NCI-H82 treated with DMSO at 0.1 percent for 48 hours (cell line): ENCODE measurements around the gene TM2D1.
"Not testable (repeated sequence)": the region's sequence is repeated elsewhere in the genome, so short reads cannot be mapped to it uniquely, and the experiment has no call there.

Experiments
- DNase-seq: peaks from one replicate; lab custom pipeline; 2025; ENCODE audit not compliant: unreplicated experiment; lab: John Stamatoyannopoulos, UW

TM2D1 gene

DNA sequence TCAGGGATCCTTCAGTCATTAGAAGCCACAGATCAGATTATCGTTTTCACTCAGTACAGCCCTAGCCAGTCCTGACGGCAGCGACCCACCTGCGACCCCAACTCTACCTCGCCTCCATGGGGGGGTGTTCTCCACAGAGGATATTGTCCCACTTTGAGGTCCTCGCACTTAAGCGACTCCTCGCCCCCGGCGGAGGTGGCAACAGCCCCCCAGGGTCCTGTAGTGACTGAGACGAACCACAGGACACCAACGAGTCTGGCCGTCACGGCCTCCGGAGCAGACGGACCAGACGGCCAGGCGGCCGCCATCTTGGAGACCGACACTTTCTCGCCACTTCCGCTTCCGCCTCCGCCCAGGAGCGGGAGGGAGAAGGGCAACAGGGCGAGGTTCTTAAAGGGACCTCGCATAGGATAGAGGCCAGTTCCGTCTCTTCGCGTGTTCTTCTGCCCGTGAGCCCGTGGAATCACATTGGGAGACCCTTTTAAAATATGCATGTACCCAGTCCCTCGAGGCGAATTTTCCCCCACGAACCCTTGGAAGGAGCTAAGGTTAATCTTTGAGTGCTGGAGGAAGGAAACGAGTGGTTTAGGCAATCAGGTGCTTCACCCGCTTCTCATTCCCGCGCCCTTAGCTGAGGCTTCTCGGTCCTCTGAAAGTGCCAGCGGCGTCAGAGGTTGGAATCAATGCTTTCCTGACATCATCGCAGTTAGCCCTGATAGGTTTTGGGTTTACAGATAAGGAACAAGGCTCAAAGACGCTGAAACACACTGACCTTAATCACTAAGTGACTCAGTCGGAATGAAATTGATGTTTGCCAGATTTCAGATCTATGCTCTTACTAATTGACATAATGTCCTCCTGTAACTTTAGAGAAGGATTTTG is at the start of gene TM2D1:
Gene TM2D1, minus strand, starts transcription at position 329 of the 882 bp plus-strand sequence. Its CDS starts 21 bp downstream, at position 308.
- DNase-seq = peak; percentile 93

DNA sequence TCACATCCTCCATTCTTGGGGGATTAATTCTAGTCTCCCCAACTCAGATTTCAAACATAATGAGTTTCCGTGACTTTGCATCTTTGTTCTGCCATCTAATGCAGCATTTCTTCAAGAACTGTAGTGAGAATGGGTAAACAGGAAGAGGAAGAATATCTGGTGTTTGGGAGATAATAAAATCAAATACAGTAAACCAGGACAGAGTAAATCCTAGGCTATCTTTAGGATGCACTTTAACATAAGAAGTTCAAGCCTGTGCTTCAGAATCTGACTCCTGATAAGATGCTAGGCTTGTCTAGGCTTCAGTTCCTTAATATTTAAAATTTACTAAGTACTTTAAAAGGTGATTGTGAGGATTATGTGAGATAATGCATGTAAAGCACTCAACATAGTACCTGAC is 45.2 kb upstream of the TM2D1 start:
- no peak for DNase-seq

DNA sequence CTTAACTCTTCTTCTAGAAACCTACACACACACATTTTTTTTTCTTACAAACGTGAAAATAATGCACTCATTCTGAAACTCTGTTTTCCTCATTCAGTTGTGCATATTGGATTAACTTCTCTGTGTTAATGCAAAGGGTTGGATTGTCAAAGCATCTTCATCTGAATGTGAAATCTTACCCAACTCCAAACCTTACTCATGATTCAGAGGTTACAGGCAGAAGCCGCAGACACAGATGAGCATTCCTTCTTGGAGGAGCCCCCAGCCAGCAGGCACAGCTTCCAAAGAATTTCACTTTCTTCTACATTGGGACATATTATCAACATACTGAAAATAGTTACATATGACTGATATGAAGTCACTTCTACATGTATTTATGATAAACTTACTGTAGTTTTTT is 33.0 kb upstream of the TM2D1 start:
- no peak for DNase-seq

DNA sequence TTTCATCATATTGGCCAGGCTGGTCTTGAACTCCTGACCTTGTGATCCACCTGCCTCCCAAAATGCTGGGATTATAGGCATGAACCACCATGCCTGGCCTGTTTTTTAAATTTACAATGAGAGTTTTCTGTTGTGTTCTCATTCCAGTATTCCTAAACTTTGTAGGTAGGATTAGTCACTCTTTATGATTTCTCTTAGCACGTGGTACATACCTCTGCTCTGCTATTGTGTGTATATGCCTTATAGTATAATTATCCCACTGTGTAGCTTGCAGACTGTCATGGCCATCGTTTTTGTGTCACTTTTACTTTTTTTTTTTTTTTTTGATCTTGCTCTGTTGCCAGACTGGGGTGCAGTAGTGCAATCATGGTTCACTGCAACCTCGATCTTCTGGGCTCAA is 31.8 kb upstream of the TM2D1 start:
- DNase-seq = no peak

DNA sequence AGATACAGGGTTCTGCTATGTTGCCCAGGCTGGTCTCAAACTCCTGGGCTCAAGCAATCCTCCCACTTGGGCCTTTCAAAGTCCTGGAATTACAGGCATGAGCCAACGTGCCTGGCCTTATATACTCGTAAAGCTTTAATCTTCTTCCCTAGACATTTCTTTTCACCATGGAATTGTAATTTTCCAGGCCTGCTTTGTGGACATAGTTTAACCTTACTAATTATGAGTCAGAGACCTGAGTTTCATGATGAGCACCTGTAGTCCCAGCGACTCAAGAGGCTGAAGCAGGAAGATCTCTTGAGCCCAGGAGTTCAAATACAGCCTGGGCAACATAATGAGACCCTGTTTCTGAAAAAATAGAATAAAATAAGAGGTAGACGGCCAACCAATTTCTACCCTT is 29.6 kb upstream of the TM2D1 start:
- no peak for DNase-seq

DNA sequence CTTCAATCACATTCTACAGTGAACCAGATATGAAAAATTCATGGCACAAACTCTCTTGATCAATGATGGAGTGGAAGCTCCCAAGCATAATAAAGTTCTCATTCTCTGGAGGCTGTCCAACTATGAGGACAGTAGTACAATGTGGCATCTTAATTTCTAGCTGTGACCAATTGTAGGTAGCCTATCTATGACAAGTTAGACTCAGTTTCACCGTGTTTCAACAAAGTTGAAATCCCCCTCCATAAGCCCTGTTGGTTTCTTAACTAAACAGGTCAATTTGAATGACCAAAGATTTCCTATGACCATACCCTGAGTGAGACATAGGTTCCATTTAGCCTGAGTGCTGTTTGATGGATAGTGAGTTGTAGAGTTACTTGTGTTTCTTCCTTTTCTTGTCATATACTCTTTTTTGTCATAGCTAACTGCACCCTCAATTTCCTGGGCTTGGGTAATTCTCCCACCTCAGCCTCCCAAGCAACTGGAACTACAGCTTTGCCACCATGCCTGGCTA is 29.1 kb upstream of the TM2D1 start:
- DNase-seq = no peak

DNA sequence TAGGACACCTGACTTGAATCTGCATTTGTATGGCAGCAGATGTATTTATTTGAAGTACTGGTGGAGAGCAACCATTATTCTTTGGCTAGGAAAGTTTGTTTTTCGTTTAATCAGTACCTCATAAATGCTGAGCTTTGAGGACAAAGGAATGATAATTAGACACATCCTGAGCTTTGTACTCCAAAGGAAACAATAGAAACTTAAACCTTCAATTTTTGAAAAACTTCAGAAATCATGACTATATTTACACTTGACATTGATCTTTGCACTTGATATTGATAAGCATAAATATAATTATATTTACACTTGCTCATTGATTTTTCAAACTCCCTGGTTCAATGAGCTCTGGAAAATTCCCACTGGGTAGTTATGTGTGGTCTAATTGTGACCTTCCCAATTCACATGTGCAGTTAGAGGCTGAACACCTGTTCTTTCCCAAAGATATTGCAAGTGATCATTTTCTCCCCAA is 28.0 kb upstream of the TM2D1 start:
- no peak for DNase-seq

DNA sequence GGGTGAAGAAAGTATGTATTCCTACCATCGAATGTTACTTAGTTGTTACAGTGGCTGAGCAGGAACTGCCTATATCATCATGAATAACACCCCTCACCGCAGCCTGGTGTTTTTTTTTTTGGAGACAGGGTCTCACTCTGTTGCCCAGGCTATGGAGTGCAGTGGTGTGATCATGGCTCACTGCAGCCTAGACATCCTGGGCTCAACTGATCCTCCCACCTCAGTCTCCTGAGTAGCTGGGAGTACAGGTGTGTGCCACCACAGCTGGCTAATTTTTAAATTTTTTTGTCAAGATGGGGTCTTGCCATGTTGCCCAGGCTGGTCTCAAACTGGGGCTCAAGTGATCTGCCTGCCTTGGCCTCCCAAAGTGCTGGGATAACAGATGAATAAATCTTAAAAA is 24.6 kb upstream of the TM2D1 start:
- DNase-seq = no peak

DNA sequence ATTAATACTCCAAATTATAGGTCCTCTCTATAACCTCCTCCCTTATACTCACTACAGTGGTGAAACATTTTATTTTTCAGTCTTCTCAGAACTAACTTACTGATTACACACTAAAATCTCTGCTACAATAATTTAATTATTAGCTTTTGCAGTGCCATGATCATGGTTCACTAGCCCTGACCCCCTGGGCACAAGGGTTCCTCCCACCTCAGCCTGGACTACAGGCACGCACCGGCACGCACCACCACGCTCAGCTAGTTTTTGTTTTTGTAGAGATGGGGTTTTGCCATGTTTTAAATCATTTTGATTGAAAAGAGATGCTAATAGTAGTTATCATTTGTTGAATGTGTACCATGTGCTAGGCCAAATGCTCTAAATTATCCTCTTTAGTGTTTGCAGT is 23.6 kb upstream of the TM2D1 start:
- no peak for DNase-seq

DNA sequence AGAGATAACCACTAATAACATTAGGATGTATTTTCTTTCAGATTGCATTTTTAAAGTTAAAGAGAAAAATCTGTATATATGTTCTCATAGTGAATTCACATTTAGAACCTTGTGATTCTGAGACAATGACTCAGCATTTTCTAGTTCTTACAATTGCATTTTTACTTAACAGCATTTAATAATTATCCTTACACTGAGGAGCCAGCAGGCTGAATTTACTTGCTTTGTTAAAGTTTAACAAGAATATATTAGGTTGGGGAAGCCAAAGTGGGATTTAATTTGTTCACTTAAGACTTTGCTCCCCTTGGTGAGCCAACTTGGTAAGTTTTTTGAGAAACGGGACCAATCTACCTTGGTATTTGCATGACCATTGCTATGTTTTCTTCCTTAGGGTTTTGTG is 21.9 kb upstream of the TM2D1 start:
- no peak for DNase-seq

DNA sequence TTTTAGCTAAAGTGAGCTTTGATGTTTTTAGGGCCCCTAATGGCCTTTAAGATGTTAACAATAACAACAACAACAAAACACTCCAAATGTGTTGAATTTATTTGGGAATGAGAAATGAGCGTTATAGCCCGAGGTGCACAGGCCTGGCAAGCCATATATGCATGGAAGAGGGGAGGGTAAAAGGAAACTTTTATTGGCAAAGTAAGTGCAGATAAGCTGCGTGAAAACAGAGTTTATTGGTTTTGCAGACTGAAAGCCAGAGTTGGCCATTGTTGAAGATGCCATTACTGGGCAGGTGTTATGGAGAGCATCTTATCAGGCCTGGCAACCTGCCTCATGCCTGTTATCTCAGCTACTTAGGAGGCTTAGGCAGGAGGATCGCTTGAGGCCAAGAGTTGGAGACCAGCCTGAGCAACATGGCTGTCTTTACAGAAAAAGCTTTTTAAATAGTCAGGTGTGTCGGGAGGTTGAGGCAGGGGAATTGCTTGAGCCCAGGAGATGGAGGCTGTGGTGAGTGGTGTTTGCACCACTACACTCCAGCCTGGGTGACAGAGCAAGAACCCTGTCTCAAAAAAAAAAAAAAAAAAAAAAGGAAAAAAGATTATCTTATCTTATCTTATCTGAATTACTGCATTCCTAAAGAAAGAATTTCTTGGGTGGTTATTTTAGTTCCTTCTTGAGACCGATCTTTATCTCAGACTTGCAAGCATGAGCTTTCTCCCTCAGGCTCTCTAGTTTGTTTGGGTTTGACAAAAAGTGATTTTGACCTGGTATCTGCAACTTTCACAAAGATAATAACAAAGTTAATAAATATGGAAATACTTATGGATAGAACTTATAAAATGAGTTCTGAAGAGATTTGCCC is 19.0 kb upstream of the TM2D1 start:
- DNase-seq = no peak

DNA sequence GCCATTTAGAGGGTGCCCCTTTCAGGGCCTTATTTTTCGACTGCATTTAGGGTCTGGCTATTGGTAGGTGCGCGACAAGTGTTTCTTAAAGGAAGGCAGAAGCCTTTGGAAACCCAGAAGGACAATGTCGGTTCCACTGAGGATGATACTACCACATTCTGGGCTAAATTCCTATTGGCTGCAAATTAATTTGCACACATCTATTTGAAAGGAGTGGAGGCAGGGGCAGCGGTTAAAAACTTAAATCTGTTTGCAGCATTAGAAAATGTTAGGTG is 18.4 kb upstream of the TM2D1 start:
- no peak for DNase-seq

DNA sequence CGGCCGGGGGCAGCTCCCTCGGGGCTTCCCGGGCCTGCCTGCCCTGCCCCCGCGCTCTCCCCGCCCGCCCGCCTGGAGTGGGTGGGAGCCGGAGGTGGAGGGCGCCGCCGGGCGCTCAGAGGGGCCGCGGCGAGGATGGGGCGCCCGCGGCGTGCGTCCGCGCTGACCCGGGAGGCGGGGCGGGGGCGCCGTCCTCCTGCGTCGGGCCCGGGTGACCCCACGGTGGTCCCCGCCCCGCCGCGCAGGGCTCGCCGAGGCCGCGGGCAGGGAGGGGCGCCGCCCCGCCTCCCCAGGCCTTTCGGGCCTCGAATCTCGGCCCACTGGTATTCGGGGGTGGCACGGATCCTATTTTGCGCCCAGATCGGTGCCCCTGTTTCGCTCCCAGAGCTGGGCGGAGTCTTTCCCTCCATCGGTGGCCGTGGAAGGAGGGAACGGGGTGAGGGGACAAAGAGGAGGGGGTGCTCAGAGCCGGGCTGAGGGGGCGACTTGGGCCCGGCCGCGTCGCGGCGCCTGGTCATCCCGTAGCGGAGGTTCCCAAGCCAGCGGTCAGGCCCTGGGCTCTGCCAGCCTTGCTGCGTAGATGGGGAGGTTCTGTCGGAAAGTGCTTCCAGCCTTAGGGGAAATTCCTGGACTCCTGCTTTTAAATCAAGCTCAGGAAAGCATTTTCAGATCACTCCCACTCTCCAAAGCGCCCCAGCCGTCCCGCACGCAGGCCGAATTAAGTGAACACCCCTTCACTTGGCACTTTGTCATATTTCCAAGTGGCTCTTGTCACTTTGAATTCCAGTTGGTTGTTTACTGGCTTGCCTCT is 17.9 kb upstream of the TM2D1 start:
- no peak for DNase-seq

DNA sequence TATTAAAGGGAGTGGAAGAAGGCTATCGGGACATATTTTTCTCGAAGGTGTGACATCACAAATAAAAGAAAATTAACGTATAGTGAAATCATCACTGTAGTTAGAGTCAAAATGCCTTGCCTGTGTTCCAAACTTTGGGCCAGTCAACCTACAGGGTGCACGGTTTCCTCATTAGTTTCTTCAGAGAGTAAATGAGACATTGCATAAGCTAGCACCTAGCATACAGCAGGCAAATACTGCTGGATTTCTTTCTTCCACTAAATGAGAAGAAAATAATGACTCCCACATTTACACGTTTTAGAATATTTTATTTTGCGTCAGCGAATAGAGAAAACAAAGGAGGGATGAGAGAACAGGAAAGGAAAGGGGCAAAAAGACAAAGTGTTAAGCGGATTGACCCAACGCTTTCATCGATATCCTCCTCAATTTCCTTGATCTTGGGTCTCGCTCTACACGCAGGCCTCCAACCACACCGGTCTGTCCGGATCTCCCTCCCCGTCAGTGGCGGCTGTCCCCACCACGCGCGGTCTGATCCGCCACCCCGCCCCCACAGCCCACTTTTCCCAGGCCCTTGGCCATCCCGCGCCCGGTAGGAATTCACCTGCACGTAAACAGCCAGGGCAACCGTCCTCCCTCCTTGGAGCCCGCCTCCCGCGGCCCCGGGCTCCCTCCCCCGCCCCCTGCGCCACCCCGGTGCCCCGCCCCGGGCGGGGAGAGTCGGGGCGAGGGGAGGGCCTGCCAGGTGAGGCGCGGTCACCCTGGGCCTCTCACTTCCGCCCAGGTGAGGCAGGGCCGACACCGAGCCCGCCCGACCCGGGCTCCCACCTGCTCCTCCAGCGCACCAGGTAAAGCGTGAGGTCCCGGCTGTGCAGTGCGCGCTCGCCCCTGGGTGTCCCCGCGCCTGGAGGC is 17.0 kb upstream of the TM2D1 start, which contains the start of gene PATJ:
Gene PATJ, plus strand, starts transcription at position 770 of the 909 bp plus-strand sequence. CDS start 20,413 bp downstream, outside the sequence.
- DNase-seq = no peak

DNA sequence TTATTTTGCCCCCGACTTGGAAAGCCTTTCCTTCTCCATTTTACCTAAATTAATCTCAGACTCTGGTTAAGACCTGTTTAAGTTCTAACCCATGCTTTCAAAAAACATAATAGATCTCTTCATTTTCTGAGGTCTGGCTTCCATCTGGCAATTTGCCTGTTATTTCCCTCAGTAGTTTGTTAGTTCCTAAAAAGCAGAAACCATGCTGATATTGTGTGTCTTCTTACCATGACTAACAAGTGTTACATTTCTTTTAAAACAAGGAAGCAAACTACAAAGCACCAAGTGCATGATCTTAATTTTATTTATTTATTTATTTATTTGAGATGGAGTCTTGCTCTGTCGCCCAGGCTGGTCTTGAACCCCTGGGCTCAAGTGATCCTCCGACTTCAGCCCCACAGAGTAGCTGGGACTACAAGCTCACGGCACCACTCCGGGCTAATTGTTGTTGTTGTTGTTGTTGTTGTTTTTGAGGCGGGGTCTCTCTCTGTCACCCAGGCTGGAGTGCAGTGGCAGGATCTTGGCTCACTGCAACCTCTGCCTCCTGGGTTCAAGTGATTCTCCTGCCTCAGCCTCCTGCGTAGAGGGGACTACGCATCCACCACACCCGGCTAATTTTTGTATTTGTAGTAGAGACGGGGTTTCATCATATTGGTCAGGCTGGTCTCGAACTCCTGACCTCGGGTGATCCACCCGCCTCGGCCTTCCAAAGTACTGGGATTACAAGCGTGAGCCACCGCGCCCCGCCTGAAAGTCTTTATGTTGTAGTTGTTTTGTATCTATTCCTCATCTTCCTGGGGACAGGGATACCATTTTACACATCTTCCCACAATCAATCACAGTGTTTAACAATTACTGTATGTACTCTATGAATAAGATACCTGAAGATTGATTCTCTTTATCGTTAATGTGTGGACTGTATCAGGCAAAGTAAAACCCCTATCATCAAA is 16.1 kb upstream of the TM2D1 start:
- DNase-seq = no peak

DNA sequence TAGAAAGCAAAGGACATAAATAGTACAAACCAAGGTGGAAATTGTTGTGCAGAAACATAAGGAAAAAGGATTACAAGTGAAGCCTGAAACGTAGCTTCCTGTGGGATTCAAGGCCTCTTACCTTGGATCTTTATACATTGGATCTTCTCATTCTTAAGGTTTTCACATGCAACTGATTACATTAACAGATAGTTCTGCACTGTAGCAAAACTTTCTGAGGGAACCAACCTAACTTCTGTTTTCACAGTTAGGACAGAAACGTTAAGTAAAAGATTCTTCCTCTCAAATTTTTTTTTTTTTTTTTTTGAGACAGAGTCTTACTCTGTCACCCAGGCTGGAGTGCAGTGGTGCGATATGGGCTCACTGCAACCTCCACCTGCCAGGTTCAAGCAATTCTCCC is 7.8 kb upstream of the TM2D1 start:
- no peak for DNase-seq

DNA sequence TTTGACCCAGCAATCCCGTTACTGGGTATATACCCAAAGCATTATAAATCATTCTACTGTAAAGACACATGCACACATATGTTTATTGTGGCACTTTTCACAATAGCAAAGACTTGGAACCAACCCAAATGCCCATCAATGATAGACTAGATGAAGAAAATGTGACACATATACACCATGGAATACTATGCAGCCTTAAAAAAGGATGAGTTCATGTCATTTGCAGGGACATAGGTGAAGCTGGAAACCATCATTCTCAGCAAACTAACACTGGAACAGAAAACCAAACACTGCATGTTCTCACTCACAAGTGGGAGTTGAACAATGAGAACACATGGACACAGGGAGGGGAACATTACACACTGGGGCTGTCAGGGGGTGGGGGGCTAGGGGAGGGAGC is 5.7 kb upstream of the TM2D1 start:
- not testable (repeated sequence) for DNase-seq

DNA sequence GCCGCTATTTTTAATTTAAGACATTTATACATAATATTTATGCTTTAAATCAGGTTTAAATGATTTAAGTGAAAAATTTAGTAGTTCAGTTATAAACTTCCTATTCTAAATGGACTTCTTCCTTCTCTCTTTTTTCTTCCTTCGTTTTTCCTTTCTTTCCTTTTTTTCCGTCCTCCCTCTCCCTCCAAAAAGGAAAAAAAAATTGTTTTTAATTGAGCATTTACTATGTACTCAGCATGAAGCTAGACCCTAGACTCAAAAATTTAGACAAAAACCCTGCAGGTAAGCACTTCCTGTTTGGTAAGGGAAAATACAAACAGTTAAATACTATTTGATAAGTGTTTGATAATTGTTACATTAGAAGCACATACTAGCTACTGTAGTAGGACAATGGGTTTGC is 2.6 kb upstream of the TM2D1 start:
- no peak for DNase-seq

DNA sequence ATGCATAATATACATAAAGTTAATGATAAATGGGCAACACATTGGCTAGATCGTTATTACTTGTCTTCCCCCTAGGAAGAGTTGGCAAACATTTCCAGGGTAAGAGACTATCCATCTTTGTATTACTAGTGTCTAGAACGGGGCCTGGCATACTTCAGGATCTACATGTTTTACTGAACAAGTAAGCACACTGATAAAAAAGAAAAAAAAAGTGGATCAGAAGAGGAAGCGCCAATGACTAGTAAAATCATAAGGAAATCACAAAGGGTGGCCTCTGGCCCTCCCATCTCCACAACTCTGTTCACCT is 482 bp downstream of the TM2D1 start:
- no peak for DNase-seq
